Fibroblast of upper back skin (primary cell): ENCODE data around the gene FBXO10.
A peak's percentile ranks its signal among the peaks of the same experiment; 100 is the strongest.
"Not testable (repeated sequence)": the region's sequence is repeated elsewhere in the genome, so short reads cannot be mapped to it uniquely, and the experiment has no call there.

Experiments
- DNase-seq: peaks from one replicate; pipeline ENCODE4 v3.0.0-alpha.2; 2013

Gene FBXO10

DNA sequence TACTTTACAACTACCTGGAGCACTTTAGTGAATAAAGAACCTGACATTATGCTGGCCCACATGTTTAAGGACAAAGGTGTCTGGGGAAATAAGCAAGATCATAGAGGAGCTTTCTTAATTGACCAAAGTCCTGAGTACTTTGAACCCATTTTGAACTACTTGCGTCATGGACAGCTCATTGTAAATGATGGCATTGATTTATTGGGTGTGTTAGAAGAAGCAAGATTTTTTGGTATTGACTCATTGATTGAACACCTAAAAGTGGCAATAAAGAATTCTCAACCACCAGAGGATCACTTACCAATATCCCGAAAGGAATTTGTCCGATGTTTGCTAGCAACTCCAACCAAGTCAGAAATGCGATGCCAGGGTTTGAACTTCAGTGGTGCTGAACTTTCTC is 98.7 kb downstream of the FBXO10 start:
- DNase-seq = peak; percentile 18

DNA sequence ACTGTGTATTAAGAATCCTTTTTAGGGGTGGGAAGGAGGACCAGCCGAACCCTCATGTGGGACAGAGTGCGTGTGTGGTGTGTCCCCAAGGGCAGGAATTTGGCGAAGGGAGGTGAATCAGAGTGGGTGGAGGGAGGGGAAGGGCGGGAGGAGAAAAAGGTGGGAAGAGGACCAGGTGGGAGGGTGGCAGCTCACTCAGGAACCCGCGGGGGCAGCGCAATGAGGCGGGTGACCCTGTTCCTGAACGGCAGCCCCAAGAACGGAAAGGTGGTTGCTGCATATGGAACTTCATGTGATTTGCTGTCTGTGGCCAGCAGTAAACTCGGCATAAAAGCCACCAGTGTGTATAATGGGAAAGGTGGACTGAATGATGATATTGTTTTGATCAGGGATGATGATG is 99.2 kb downstream of the FBXO10 start:
- DNase-seq = no peak

DNA sequence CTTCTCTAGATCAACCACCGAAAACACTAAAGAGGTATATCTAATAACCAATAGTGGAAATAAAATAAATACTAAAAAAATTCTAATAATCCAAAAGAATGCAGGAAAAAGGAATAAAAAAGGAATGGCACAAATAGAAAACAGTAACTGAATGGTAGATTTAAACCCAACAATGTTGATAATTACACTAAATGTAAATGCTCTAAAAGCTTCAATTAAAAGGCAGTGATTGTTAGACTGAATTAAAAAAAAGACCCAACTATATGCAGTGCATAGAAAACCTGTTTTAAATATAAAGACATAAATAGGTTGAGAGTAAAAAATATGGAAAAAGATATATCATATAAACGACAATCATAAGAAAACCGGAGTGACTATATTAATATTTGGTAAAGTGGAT is 101.7 kb downstream of the FBXO10 start:
- no peak for DNase-seq

DNA sequence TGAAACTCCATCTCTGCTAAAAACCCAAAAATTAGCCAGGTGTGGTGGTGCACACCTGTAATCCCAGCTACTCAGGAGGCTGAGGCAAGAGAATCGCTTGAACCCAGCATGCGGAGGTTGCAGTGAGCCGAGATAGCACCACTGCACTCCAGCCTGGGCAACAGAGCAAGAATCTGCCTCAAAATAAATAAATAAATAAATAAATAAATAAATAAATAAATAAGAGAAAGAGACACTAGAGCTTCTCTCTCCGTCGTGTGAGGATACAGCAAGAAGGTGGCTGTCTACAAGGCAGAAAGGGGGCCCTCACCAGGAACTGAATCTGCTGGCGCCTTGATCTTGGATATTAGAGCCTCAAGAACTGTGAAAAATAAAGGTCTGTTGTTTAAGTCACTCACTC is 102.2 kb downstream of the FBXO10 start:
- not testable (repeated sequence) for DNase-seq

DNA sequence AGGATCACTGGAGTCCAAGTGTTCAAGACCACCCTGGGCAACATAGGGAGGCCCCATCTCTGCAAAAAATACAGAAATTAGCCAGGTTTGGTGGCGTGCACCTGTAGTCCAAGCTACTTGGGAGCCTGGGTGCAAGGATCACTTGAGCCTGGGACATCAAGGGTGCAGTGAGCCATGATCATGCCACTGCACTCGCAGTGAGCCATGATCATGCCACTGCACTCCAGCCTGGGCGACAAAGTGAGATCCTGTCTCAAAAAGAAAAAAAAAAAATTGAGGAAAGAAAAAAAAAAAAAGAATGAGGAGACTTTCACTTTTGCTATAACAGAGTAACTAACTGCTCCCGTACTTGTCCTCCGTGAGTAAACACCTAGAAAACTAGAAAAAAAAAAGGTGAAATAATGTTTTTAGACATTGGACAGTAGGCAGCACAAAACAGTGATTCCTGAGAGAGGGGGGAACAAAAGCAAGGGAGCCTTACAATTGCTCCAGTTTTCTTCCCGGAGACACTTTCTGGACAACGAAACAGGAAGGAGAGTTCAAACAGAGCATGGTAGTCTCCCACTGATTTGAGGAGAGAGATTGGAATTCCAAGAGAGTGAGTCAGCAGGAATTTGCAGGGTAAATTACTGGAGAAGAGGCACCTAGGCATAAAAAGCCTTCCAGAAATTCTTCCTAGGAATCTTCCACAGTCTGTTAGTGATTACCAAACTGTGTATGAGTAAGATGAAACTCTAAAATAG is 104.1 kb downstream of the FBXO10 start:
- peak; percentile 99 for DNase-seq

DNA sequence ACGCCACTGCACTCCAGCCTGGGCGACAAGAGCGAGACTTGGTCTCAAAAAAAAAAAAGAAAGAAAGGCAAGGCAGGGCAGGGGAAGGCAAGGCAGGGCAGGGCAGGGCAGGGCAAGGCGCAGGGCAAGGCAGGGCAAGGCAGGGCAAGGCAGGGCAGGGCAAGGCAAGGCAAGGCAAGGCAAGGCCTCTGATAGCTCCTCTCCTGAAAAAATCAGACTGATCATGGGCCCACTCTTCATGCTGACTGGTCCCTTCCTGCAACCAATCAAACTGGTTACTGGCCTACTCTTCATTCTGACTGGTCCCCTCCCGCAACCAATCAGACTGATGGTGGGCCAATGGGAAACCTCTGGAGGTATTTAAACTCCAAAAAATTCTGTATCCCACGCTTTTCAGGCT is 107.6 kb downstream of the FBXO10 start:
- no peak for DNase-seq

DNA sequence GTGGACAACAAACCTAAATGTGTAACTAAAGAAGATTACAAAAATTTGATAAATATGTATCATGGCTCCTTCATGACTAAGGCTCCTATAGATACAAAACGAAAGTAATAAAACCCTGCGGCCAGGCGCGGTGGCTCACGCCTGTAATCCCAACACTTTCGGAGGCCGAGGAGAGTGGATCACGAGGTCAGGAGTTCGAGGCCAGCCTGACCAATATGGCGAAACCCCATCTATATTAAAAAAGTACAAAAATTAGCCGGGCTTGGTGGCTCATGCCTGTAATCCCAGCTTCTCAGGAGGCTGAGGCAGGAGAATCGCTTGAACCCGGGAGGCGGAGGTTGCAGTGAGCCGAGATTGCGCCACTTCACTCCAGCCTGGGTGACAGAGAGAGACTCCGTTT is 108.7 kb downstream of the FBXO10 start:
- DNase-seq = not testable (repeated sequence)

DNA sequence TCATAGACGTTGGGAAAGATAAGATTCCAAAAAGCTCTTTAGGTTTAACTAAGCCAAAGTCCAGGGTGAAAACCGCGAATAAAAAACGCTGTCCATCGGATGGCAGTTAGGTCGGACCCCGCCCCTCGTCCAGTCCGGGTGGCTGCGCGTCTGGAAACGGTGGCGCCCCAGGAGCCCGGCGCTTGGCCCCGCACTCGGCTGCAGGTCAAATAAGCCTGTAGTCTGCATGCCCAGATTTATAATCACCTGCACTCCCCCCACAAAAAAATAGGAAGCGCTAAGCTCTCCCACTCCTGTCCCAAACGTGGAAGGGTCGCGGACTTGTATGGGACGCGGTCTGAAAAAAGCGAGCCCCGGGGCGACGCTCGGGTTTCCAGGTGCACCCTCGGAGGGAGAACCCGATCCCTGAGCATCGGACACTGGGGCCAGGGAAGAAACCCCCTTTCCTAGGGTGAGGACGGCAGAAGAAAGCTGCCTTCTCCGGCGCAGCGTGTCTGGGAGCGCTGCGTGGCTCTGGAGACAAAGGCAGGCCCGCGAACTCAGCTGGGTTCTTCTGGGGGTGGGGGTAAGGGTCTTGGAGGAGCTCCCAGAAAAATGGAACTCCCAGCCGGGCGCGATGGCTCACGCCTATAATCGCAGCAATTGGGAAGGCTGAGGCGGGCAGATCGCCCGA is 110.0 kb downstream of the FBXO10 start:
- DNase-seq = peak; percentile 85

DNA sequence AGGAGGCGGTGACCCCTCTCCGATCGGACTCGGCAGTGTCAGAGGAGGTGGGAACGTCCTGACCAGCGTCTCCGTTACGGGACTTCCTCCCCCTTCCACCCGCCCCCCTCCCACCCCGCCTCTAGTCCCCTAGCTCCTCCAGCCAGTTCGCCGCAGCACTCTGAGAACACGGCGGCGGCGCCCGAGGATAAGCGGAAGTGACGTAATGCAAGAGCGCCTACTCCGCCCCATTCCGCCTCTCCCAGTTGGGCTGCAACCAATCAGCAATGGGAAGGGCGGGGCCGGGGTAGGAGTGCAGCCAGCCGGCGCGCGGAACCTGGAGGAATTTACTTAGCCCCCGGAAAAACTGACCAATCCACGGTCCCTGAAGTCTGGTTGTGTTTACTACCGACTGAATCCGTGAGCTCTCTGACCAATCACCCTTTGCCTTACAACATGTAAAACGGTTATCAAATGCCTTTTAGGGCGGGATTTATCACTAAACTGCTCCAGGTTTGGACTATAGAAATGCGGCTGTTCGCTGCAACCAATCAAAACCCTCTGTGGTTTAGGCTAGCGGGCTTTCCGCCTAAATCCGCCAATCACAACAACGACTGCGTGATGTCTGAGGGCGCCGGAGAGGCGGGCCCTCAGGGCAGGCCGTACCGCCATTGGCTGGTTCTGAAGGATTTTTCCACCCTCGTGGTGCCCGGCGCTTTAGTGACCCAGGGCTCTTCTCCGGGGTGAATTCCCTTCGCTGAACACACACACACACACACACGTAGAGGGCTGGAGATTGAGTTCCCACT is 110.7 kb downstream of the FBXO10 start, which contains the start of gene ZBTB5:
Gene ZBTB5 (minus strand): TSS at position 202 of the 788 bp plus-strand sequence. CDS start 22,899 bp downstream, outside the sequence.
- DNase-seq = peak; percentile 100

DNA sequence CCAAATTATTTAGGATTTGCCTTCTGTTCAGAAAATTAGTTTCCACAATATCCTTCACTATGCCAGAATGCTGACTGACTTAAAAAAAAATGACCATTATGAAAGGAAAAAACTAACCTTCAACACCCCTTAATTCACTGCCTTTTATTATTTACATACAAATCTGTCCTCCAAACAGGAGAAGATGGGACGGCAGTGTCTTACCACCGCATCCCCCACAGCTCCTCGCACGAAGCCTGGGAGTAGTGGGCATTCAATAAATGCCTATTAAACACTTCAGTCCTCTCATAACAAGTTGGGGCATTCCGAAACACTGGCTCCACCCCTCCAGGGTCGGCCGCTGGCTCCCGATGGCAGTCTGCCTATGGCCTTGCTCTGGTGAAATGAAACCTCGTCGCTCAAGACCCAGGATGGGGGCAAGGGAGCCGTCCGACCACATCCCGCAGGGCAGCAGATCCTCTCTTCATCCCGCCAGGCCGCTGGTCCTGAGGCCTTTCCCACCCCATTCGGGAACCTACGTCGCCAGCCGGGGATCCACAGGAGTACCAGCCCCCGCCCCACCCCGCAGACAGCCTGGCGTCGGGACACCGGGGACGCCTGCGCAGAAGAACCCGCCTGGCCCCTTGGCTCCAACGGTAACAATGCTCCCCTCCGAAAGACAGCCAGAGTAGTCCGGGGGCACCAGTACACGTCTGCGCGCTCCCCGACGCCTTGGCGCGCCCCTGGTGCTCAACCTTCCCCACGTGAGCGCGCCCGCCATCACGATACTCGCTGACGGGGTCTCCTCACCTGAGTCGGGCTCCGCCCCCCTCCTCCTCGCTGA is 111.5 kb downstream of the FBXO10 start:
- peak; percentile 45 for DNase-seq

DNA sequence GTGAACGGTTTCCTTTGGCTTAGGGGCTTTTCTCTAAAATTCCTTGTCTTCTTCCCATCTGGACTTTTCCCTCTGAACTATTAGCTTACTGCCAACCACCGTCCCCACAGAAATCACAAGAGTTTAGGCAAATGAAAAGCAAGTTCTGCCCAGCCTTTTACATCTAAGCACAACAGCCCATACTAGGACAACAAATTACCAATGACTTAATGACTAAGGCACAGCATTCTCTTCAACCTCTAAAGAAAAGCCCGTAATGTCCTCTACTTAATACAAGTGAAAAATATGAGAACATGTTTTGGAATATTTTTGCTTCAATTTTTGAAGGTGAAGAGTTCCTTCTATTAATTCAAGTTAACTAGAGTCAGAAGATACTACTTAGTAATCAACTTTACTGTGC is 112.2 kb downstream of the FBXO10 start:
- no peak for DNase-seq
